ENCODE measurements around the gene MTNR1A.

DNA sequence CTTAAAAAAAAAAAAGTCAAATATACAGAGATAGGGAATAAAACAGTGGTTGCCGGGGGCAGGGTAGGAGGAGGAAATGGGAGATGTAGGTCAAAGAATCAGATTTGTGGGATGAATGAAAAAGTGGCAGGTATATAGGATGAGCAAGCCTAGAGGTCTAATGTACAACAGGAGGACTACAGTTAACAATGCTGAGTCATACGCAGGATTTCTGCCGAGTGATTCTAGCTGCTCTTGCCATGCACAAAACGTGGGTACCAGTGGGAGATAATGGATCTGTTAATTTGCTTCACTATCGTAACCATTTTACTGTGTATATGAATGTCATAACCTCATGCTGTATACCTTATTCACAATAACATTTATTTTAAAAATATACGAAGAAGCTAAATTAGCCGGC lies 10.7 kb upstream of the MTNR1A start:
- TF ChIP-seq, protein P1, sequence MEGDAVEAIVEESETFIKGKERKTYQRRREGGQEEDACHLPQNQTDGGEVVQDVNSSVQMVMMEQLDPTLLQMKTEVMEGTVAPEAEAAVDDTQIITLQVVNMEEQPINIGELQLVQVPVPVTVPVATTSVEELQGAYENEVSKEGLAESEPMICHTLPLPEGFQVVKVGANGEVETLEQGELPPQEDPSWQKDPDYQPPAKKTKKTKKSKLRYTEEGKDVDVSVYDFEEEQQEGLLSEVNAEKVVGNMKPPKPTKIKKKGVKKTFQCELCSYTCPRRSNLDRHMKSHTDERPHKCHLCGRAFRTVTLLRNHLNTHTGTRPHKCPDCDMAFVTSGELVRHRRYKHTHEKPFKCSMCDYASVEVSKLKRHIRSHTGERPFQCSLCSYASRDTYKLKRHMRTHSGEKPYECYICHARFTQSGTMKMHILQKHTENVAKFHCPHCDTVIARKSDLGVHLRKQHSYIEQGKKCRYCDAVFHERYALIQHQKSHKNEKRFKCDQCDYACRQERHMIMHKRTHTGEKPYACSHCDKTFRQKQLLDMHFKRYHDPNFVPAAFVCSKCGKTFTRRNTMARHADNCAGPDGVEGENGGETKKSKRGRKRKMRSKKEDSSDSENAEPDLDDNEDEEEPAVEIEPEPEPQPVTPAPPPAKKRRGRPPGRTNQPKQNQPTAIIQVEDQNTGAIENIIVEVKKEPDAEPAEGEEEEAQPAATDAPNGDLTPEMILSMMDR (IDR thresholded peaks at IDR 0.05; ENCODE audit: borderline replicate concordance, extremely low read depth, low read length, poor library complexity, severe bottlenecking), result no peak
- no peak for TF ChIP-seq EZH2 (IDR thresholded peaks at IDR 0.05; ENCODE audit: borderline replicate concordance, low read depth, low read length, severe bottlenecking)
